Activated CD4-positive, alpha-beta T cell treated with anti-CD3 and anti-CD28 coated beads for 36 hours (primary cell): Measurements from ENCODE around the gene ANKRD36B. TPM values are rescaled to one million over a fixed set of nuclear protein-coding genes. Genes with fewer than 3 reads are reported as not detected.
"Not testable (repeated sequence)": the region's sequence is repeated elsewhere in the genome, so short reads cannot be mapped to it uniquely, and the experiment has no call there.

Source experiments
- ATAC-seq: fragments of 200-7000 bp; cut with Tn5 transposase; one replicate; pipeline ENCODE4 v1.10.0; 2021; ENCODE audit warnings: mild to moderate bottlenecking, moderate library complexity
- CTCF ChIA-PET: fragments of 350-600 bp; sonication (Branson Sonifier 250); formaldehyde crosslinking; loops from one replicate; lab custom pipeline; 2021; ENCODE audit warnings: antibody characterized with exemption; lab: Charles Lee
- POLR2A ChIA-PET: fragments of 350-600 bp; sonication (Branson Sonifier 250); formaldehyde crosslinking; loops from one replicate; lab custom pipeline; 2021; ENCODE audit warnings: antibody characterized with exemption, inconsistent platforms; lab: Charles Lee
- DNase-seq: peaks from one replicate; pipeline ENCODE4 v3.0.0-alpha.2; 2020
- H3K27ac Mint-ChIP-seq: one replicate; pipeline ENCODE4 v1.8.0; 2021; ENCODE audit warnings: mixed read lengths
- H3K27me3 Mint-ChIP-seq: one replicate; pipeline ENCODE4 v1.8.0; 2021; ENCODE audit warnings: mixed read lengths
- H3K36me3 Mint-ChIP-seq: one replicate; pipeline ENCODE4 v1.8.0; 2021; ENCODE audit warnings: low read depth, mixed read lengths
- H3K4me1 Mint-ChIP-seq: one replicate; pipeline ENCODE4 v1.8.0; 2021; ENCODE audit warnings: mixed read lengths
- H3K4me3 Mint-ChIP-seq: one replicate; pipeline ENCODE4 v1.8.0; 2021; ENCODE audit warnings: mild to moderate bottlenecking, moderate library complexity, mixed read lengths
- H3K9me3 Mint-ChIP-seq: one replicate; pipeline ENCODE4 v1.8.0; 2021; ENCODE audit warnings: low read depth, mixed read lengths
- intact Hi-C, 2 experiments: fragments of 100-400 bp; cut with DNase I in 1 of 2; cut with micrococcal nuclease in 1 of 2; formaldehyde crosslinking; loops; one replicate each; pipeline versions ENCODE4 v1.14.2 to v1.15.1; 2022 to 2024; cut with DNase I, micrococcal nuclease
- total RNA-seq, 2 experiments: library from RNA; stranded (reverse); gene quantifications; one replicate each; pipeline ENCODE4 v1.2.3, GENCODE V29; 2021

ANKRD36B gene
- total RNA-seq, 2 experiments from 2014 or later: 22.1 to 22.7 TPM

- DNase-seq, intact Hi-C loops, ATAC-seq, H3K27ac Mint-ChIP-seq, H3K4me1 Mint-ChIP-seq, H3K9me3 Mint-ChIP-seq, CTCF ChIA-PET, H3K4me3 Mint-ChIP-seq, H3K27me3 Mint-ChIP-seq: not testable (repeated sequence)
- H3K36me3 Mint-ChIP-seq: peaks cover 42% of the 10 kb centered on the region
- POLR2A ChIA-PET: interaction anchor here (0.6 kb wide), 1 partner anchor 24 kb away, joined by 5 read pairs; no protein-coding TSS in a partner anchor
Measured at GRCh38 chr2:97548536-97548935, 41.1 kb downstream of the ANKRD36B start.

- H3K36me3 Mint-ChIP-seq: peaks cover 34% of the 10 kb centered on the region
- no peak for DNase-seq
- H3K27ac Mint-ChIP-seq: no peak overlapping the region
- ChIA-PET POLR2A (no interaction called here), CTCF (no interaction called here)
- no peaks in the 10 kb centered on the region for H3K27me3 Mint-ChIP-seq
- intact Hi-C loops: loop anchor here in 1 of 2 experiments (2.0 kb wide), 1 partner anchor 350 kb away; no protein-coding TSS in a partner anchor
- no peak overlapping the region for H3K4me3 Mint-ChIP-seq
- ATAC-seq: no peak
- H3K9me3 Mint-ChIP-seq: no peaks in the 10 kb centered on the region
- H3K4me1 Mint-ChIP-seq: no peaks in the 10 kb centered on the region
Measured at GRCh38 chr2:97546711-97547110, 43.0 kb downstream of the ANKRD36B start.

- POLR2A ChIA-PET, H3K27ac Mint-ChIP-seq, ATAC-seq, H3K4me1 Mint-ChIP-seq, H3K4me3 Mint-ChIP-seq, DNase-seq, H3K27me3 Mint-ChIP-seq, intact Hi-C loops, CTCF ChIA-PET, H3K9me3 Mint-ChIP-seq: not testable (repeated sequence)
- peaks cover 27% of the 10 kb centered on the region for H3K36me3 Mint-ChIP-seq
Measured at GRCh38 chr2:97544911-97545310, 44.8 kb downstream of the ANKRD36B start.

DNA sequence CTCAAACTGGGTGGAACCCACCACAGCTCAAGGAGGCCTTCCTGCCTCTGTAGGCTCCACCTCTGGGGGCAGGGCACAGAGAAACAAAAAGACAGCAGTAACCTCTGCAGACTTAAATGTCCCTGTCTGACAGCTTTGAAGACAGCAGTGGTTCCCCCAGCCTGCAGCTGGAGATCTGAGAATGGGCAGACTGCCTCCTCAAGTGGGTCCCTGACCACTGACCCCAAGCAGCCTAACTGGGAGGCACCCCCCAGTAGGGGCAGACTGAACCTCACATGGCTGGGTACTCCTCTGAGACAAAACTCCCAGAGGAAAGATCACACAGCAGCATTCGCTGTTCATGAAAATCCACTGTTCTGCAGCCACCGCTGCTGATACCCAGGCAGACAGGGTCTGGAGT lies 63.8 kb downstream of the ANKRD36B start:
- H3K4me3 Mint-ChIP-seq, DNase-seq, H3K9me3 Mint-ChIP-seq, H3K27me3 Mint-ChIP-seq, H3K27ac Mint-ChIP-seq, H3K4me1 Mint-ChIP-seq, intact Hi-C loops, CTCF ChIA-PET, POLR2A ChIA-PET, ATAC-seq: not testable (repeated sequence)
- peaks cover 24% of the 10 kb centered on the region for H3K36me3 Mint-ChIP-seq

- H3K4me1 Mint-ChIP-seq, CTCF ChIA-PET, H3K27ac Mint-ChIP-seq, H3K27me3 Mint-ChIP-seq, ATAC-seq, H3K9me3 Mint-ChIP-seq, DNase-seq, H3K4me3 Mint-ChIP-seq, POLR2A ChIA-PET, intact Hi-C loops: not testable (repeated sequence)
- peaks cover 18% of the 10 kb centered on the region for H3K36me3 Mint-ChIP-seq
Measured at GRCh38 chr2:97523816-97524215, 65.9 kb downstream of the ANKRD36B start.

DNA sequence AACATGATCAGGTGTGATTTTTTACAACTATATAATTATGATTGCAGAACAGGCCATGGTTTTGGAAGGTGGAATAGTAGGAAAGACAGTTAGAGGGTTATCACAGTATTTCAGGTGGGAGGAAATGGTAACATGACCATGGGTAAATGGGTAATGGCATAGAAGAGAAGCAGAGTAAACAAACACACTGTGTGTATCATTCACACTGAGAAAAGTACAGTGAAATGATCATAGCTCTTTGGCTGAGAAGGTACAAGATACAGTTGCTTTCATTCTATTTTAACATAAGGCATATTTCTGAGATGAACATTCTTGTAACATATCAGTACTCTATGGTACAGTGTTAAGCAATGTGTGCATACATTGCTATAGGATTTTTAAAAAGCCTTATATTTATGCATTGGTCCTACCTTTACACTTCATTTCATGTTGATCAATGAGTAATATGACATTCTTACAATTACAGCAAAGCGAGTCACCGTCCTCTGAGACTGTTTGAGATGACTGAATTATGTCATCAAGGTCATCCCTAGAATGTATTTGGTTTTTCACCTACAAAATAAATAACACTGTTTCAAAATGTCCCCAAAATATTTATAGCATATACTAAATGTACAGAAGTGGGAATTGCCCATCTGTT lies 66.6 kb downstream of the ANKRD36B start:
- POLR2A ChIA-PET, H3K27ac Mint-ChIP-seq, intact Hi-C loops, H3K9me3 Mint-ChIP-seq, DNase-seq, CTCF ChIA-PET, H3K4me1 Mint-ChIP-seq, H3K4me3 Mint-ChIP-seq, H3K27me3 Mint-ChIP-seq: not testable (repeated sequence)
- ATAC-seq: peak; percentile 84
- H3K36me3 Mint-ChIP-seq: peaks cover 16% of the 10 kb centered on the region

GRCh38 chr2:97495651-97496050 lies 94.0 kb downstream of the ANKRD36B start:
- CTCF ChIA-PET, DNase-seq: not testable (repeated sequence)

DNA sequence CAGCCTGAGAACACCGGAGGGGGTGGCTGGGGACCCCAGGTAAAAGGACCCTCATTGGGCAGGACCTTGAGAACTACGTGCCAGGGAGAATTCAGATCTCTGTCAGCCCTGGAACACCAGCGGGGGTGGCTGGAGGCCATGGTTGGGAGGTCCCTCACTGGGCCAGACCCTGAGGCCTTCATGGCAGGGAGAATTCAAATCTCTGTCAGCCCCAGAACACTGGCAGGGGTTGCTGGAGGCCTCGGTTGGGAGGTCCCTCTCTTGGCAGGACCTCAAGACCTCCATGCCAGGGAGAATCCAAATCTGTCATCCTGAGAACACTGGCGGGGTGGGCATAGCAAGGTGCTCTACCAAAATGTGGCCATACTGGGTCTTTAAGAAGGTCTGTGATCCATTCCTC lies 99.5 kb downstream of the ANKRD36B start:
- H3K36me3 Mint-ChIP-seq, H3K27me3 Mint-ChIP-seq, H3K9me3 Mint-ChIP-seq, POLR2A ChIA-PET, ATAC-seq, intact Hi-C loops, CTCF ChIA-PET, H3K27ac Mint-ChIP-seq, H3K4me1 Mint-ChIP-seq, H3K4me3 Mint-ChIP-seq: not testable (repeated sequence)
- peak; percentile 5 for DNase-seq

More at GRCh38 chr2:97495651-97496050, 94.0 kb downstream of the ANKRD36B start:
- H3K27ac Mint-ChIP-seq, H3K9me3 Mint-ChIP-seq, H3K36me3 Mint-ChIP-seq, ATAC-seq, H3K27me3 Mint-ChIP-seq, H3K4me1 Mint-ChIP-seq, H3K4me3 Mint-ChIP-seq, intact Hi-C loops, POLR2A ChIA-PET: not testable (repeated sequence)

Other genes with a start within 250 kb of the ANKRD36B start
- gene COX5B, start 56.2 kb upstream of the ANKRD36B start, total RNA-seq: 100 to 1,000 TPM; 189 to 220 TPM
- gene ACTR1B, start 74.2 kb upstream of the ANKRD36B start, total RNA-seq: 100 to 1,000 TPM in 1 of 2 experiments, 10 to 100 TPM in 1; 92.0 to 124 TPM
- 1 to 10 TPM; 7.4 to 8.9 TPM for gene C2orf92, start 79.8 kb upstream of the ANKRD36B start, total RNA-seq
- 100 to 1,000 TPM; 153 to 156 TPM for gene ZAP70, start 123.7 kb upstream of the ANKRD36B start, total RNA-seq